A549 (cell line): ENCODE data around the gene ARID1B.

Experiments used
- CHD4 ChIP-seq: fragments of 200-600 bp; sonication (generic); IDR thresholded peaks from 2 replicates; pipeline ENCODE4 v1.6.1; 2016; ENCODE audit warnings: antibody characterized with exemption, mild to moderate bottlenecking, borderline replicate concordance
- CTCF ChIP-seq: fragments of >200 bp; sonication (Bioruptor Twin); formaldehyde crosslinking; IDR thresholded peaks from 3 replicates; pipeline ENCODE4 v1.5.1; 2016
- ELK1 ChIP-seq: fragments of 150-350 bp; IDR thresholded peaks from 2 replicates; pipeline ENCODE4 v1.6.1; 2014; ENCODE audit warnings: low read depth, mild to moderate bottlenecking, low read length
- ESRRA ChIP-seq: fragments of 150-350 bp; IDR thresholded peaks from 2 replicates; pipeline ENCODE4 v1.6.1; 2014; ENCODE audit warnings: mild to moderate bottlenecking, low read length, borderline replicate concordance
- HOXA7 ChIP-seq: fragments of 250-450 bp; sonication (Bioruptor Pico); IDR thresholded peaks from 2 replicates; pipeline ENCODE4 v1.5.0; 2020; ENCODE audit warnings: mild to moderate bottlenecking, moderate library complexity
- KDM1A ChIP-seq: fragments of 200-600 bp; sonication (generic); IDR thresholded peaks from 2 replicates; pipeline ENCODE4 v1.6.1; 2016; ENCODE audit warnings: low read depth, mild to moderate bottlenecking
- MYC ChIP-seq: IDR thresholded peaks from 2 replicates; pipeline ENCODE4 v1.6.1; 2012; ENCODE audit warnings: mild to moderate bottlenecking, inconsistent platforms, low read length, improper control_type of control experiment, borderline replicate concordance
- PHF8 ChIP-seq: fragments of 200-600 bp; sonication (generic); IDR thresholded peaks from 2 replicates; pipeline ENCODE4 v1.6.1; 2016; ENCODE audit warnings: low read depth, mild to moderate bottlenecking, antibody characterized with exemption, moderate library complexity, borderline replicate concordance
- POLR2A ChIP-seq: IDR thresholded peaks from 2 replicates; pipeline ENCODE4 v1.6.1; 2012; ENCODE audit warnings: mild to moderate bottlenecking, low read length
- POLR2AphosphoS2 ChIP-seq: conservative IDR thresholded peaks from 2 replicates; pipeline ENCODE4 v1.6.1; 2012; ENCODE audit warnings: low read length, improper control_type of control experiment, inconsistent platforms
- RCOR1 ChIP-seq: fragments of 150-350 bp; IDR thresholded peaks from 2 replicates; pipeline ENCODE4 v1.6.1; 2014; ENCODE audit warnings: antibody characterized with exemption, low read length, low read depth
- RFX5 ChIP-seq: fragments of 450-650 bp; IDR thresholded peaks from 2 replicates; pipeline ENCODE4 v1.7.1; 2014; ENCODE audit warnings: antibody characterized with exemption, mild to moderate bottlenecking, moderate library complexity

DNA sequence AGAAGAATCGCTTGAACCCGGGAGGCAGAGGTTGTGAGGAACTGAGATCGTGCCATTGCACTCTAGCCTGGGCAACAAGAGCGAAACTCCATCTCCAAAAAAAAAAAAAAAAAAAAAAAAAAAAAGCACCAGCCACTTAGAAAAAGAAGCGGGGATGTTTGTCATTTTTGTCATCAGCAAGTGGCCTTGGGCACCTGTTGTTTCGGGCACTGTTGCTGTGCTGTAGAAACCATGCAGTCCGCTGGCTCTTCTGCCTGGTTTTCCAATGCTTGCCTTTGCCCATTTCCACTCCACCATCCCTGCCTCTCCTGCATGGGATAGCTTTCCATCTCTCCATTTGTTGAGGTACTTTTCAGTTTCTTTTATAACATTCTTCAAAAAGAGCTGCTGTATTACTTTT is 129.3 kb downstream of the ARID1B start:
- TF ChIP-seq POLR2AphosphoS2: no peak
- no peak for TF ChIP-seq CTCF
- no peak for TF ChIP-seq ESRRA
- TF ChIP-seq POLR2A: no peak
- TF ChIP-seq ELK1: no peak
- no peak for TF ChIP-seq RFX5
- no peak for TF ChIP-seq RCOR1
- no peak for TF ChIP-seq MYC
- TF ChIP-seq KDM1A: no peak
- TF ChIP-seq HOXA7 (CRISPR knock-in tag): no peak
- no peak for TF ChIP-seq CHD4
- no peak for TF ChIP-seq PHF8
